Raji (cell line): ENCODE results near the gene PADI1.

Source experiments
- POLR2A ChIP-seq: IDR thresholded peaks from 2 replicates; pipeline ENCODE4 v1.6.1; 2011; ENCODE audit warnings: low read depth, low read length, control low read depth; ENCODE audit not compliant: insufficient read depth

PADI1 gene

GRCh38 chr1:17199267-17200044 is 5.5 kb upstream of the PADI1 start:
- TF ChIP-seq POLR2A = no peak

- TF ChIP-seq POLR2A = no peak
Observed at GRCh38 chr1:17200246-17200645, 4.7 kb upstream of the PADI1 start.

DNA sequence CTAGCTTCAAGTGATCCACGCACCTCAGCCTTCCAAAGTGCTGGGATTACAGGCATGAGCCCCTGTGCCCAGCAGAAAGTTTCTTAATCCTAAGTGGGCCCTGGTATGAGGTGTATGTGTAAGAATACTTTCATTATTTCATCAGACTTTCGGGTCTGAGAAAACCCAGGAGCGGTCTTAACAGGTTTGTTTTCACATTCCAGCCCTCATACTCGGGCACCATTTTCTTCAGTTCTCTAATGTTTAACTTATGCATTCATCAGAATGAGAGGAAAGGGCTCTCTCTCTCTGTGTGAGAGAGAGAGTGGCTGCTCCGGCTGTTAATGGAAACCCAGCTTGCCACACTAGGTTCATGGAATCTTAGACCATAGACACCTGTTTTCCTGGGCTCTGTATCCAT is 4.2 kb upstream of the PADI1 start:
- TF ChIP-seq POLR2A = no peak

DNA sequence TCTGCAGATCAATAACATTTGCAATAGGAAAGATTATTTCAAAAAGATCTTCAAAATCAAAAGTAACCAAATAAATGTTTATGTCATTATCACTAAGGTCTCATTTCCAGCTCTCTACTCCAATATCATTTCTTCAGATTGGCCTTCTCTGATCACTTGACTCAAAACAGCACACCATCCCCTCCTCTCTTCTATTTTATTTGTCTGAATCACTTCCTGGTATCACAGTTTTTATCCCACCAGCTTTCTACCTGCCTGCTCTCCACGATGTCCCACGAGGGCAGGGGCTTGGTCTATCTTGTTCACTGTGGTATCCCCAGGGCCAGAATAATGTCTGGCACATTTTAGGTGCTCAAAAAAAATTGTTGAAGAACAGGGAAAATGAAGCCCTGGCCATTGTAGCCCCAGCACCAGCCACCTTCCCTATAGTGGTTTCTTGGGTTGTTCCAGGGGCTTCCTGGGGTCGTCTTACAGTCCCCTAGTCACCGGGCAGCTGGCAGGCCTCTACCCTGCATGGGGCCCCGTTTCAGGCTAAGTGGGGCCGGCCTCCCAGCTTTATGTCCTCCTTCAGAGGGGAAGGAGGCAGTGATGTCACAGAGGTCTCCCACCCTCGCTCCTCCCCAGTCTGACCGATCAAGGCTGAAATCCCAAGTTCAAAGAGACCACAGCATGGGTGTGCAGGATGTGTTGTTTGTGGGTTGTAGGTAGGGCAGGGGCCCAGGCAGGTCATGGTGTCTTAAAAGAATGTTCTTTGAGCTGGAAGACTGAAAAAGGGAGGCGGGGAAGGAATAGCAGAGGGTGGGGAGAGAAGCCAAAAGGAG is 3.5 kb upstream of the PADI1 start:
- TF ChIP-seq POLR2A = no peak

GRCh38 chr1:17205652-17206051 is 724 bp downstream of the PADI1 start:
- no peak for TF ChIP-seq POLR2A

GRCh38 chr1:17206196-17206595 is 1.3 kb downstream of the PADI1 start:
- TF ChIP-seq POLR2A = no peak

- TF ChIP-seq POLR2A = no peak
Observed at GRCh38 chr1:17207046-17207445, 2.1 kb downstream of the PADI1 start.

DNA sequence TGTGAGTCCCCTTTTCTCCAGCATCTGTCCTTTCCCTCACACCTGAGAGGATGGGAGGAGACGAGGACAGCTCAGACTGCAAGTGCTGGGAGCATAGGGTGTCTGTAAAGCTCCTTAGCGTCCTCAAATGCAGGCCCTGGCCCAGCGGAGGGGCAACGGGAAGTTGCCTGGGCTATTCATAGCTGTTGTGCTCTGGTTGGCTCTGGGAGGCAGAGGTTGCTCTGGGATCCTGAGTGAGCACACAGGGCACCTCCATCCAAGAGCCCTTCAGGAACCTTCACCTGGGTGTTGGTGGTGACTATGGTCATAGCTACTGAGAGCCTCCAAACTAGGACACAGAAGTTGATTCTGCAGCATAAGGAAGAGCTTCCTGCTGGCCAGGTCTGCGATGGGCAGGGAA is 2.6 kb downstream of the PADI1 start:
- TF ChIP-seq POLR2A = no peak

DNA sequence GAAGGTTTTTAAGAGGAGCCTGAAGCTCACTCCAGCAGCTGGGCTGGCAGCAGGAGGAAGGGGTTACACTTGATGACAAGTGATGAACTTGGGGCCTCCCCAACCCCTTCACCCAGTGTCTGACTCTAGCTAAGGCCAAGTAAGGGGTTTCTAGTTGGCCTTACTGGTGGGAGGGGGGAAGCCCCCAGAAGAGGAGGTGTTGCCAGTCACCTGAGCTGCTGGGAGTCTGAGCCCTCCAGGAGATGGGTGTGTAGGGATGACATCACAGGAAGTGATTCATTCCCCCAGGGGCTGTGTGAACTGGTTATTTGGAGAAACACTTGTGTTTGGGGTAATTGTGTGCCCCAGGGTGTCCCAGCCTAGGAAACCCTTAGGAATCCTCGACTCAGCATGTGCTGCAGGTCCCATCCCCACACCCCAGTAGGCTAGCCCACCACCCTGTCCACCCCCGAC is 3.1 kb downstream of the PADI1 start:
- no peak for TF ChIP-seq POLR2A

DNA sequence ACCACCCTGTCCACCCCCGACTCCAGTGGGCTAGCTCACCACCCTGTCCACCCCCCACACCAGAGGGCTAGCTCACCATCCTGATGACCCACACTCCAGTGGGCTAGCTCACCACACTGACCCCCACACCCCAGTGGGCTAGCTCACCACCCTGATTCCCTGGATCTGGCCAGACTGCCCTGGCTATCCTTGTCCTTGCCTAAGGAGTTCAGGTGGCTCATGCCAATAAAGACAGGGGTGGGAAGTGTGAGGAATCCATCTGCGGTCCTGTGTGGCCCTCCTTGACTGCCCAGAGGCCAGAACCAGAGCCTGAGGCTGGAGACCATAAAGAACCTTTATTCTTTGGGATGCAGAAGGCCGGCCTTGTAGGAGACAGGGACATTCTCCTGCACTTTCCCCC is 3.6 kb downstream of the PADI1 start:
- TF ChIP-seq POLR2A = no peak

- TF ChIP-seq POLR2A = no peak
Observed at GRCh38 chr1:17209430-17209829, 4.5 kb downstream of the PADI1 start.

GRCh38 chr1:17210176-17210575 is 5.2 kb downstream of the PADI1 start:
- no peak for TF ChIP-seq POLR2A

DNA sequence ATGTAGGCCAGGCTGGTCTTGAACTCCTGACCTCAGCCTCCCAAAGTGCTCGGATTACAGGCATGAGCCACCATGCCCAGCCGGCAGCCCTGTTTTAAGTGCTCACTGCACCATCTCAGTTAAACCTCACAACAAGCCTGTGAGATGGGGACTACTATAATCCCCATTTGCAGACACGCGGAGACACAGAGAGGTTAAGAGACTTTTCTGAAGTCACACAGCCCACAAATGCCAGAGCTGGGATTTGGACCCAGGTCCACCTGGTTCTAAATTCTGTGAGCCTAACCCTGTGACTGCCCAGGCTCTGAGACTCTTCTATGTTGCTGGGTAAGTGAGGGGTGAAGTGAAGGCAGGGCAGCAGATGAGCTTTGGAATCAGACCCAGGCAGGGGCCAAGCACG is 6.4 kb downstream of the PADI1 start:
- no peak for TF ChIP-seq POLR2A

DNA sequence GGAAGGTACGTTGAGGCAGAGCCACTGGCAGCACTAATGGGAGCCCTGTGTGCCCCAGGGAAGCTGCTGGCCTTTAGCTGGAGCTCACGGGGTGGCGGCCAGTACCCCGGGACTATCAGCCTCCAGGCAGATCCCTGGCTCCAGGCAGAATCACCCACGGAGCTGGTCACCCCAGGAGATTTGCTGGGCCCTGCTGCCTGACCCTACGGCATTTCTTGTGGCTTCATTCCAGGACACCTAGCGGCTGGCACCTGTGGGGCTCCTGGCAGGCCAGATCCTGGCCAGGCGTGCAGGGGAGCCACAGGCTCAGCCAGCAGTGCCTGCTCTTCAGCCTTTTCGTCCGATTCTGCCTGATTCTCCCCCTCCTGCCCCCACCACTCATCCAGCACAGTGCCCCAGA is 7.1 kb downstream of the PADI1 start:
- no peak for TF ChIP-seq POLR2A

DNA sequence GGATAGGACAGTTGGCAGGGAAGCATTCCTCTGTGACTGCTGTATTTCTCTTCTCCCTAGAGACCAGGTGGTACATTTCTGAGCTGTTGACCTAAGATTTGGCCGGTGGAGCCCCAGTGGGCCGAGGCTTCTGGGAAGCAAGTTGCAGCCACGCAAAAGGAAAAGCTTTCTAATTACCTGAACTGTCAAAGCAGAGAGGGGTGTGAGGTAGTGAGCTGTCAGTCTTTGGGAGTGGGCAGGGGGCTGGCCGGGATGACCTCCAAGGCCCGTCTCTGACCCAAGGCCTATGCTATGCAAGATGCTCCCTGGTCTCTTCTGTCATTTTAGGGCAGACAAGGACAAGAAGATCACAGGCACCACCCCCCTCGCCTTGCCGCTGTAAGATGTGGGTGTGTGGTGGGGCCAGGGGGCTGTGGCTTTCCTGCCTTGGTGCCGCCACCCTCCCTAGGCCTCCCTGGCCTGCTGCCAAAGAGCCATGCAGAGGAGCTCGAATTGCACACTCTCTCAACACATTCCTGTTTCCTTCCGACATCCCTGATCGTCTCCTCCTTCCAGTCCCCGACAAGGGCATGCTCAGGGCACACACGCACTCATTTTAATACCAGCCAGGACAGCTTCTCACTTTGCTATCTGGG is 7.7 kb downstream of the PADI1 start:
- TF ChIP-seq POLR2A = no peak

- TF ChIP-seq POLR2A = no peak
Observed at GRCh38 chr1:17213148-17213781, 8.3 kb downstream of the PADI1 start.

- TF ChIP-seq POLR2A = no peak
Observed at GRCh38 chr1:17213782-17214148, 8.8 kb downstream of the PADI1 start.
